Lung (tissue), 12 donors: ENCODE measurements around the gene KCNV2. TPM values are rescaled to one million over a fixed set of nuclear protein-coding genes. Genes with fewer than 3 reads are reported as not detected.

Experiments used
- ATAC-seq: fragments of 200-7000 bp; cut with Tn5 transposase; one replicate; pipeline ENCODE4 v1.9.1; 2020; ENCODE audit warnings: moderate number of reproducible peaks; ENCODE audit not compliant: insufficient read depth, low FRiP score
- DNase-seq, 3 donors: peaks; one replicate each; pipeline ENCODE4 v3.0.0-alpha.2; 2013 to 2017
- H3K27ac ChIP-seq, 2 donors: one replicate each; pipeline ENCODE4 v1.5.1; 2013; ENCODE audit warnings: mild to moderate bottlenecking in 2 of 2, moderate library complexity in 2 of 2, control low read depth in 1 of 2, inconsistent platforms in 1 of 2, low read depth in 1 of 2, low read length in 1 of 2
- H3K27me3 ChIP-seq, 3 donors: one replicate each; pipeline ENCODE4 v1.5.1; 2013; ENCODE audit warnings: low read length in 2 of 3; ENCODE audit not compliant: control insufficient read depth in 3 of 3, insufficient read depth in 3 of 3
- H3K36me3 ChIP-seq, 4 donors: one replicate each; pipeline ENCODE4 v1.5.1; 2013; ENCODE audit warnings: low read length in 4 of 4, mild to moderate bottlenecking in 1 of 4, moderate library complexity in 1 of 4; ENCODE audit not compliant: control insufficient read depth in 4 of 4, insufficient read depth in 4 of 4
- H3K4me1 ChIP-seq, 5 donors: one replicate each; pipeline ENCODE4 v1.5.1; 2013; ENCODE audit warnings: low read length in 5 of 5, mild to moderate bottlenecking in 2 of 5, moderate library complexity in 1 of 5; ENCODE audit not compliant: control insufficient read depth in 5 of 5, insufficient read depth in 5 of 5
- H3K4me3 ChIP-seq: one replicate; pipeline ENCODE4 v1.5.1; 2013; ENCODE audit warnings: mild to moderate bottlenecking, control low read depth, moderate library complexity
- H3K9ac ChIP-seq, 2 donors: one replicate each; pipeline ENCODE4 v1.5.1; 2013; ENCODE audit warnings: low read length in 2 of 2, control low read depth in 1 of 2; ENCODE audit not compliant: insufficient read depth in 1 of 2
- H3K9me3 ChIP-seq, 4 donors: one replicate each; pipeline ENCODE4 v1.5.1; 2013; ENCODE audit warnings: low read length in 3 of 4, mild to moderate bottlenecking in 1 of 4, moderate library complexity in 1 of 4; ENCODE audit not compliant: control insufficient read depth in 4 of 4, insufficient read depth in 3 of 4
- WGBS, 2 donors: extraction: QIAGEN DNeasy Blood & Tissue Kit; methylation state at CpG; one replicate each; pipeline ENCODE4 v1.1.7; 2013; 5-methylcytosine and 5-hydroxymethylcytosine counted together
- polyA plus RNA-seq, 2 donors: library from polyadenylated mRNA; stranded (reverse); fragments of 200-250 nt; gene quantifications; one replicate each; pipeline ENCODE4 v1.2.1, GENCODE V29; 2013
- total RNA-seq, 2 donors: library from RNA; depleted of rRNA in 1 of 2; stranded (reverse); fragments of >200 nt in 1 of 2; gene quantifications; one replicate each; pipeline ENCODE4 v1.2.1, GENCODE V29; 2014 to 2021
- TF ChIP-seq, protein P1 (sequence below): IDR thresholded peaks from 2 replicates; pipeline ENCODE4 v1.5.1; 2012; ENCODE audit warnings: mild to moderate bottlenecking; ENCODE audit errors: control extremely low read depth, extremely low read depth
- donor health status: control.
- donor health status: control.
- donor health status: Bipolar disorder and iron deficiency.
- donor health status: healthy.
- donor health status: DM: yes; HTN: yes; CAD: no.

KCNV2 gene
- total and polyA plus RNA-seq, 4 donors: not detected

DNA sequence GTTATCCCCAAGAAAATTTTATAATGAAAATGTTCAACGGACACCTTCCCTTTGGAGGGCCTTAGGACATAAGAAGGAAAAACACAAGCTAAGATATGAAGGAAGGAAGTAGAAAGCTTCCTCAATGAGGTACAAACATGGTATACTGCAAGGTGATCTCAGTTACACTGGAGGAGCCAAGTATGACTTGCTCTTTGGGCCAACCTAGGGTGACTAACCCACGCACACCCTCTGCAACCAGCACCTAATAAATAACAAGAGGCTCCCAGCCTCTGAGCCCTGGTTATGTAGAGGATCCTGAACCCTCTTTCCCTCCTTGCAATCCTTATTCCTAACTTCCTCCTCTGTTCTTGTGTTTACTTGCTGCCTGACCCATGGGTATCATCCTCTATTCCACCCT lies 38.3 kb upstream of the KCNV2 start:
- Histone ChIP-seq H3K36me3 (no peaks in the 10 kb centered on the region), H3K4me1 (peaks cover 0 to 3% (median 0%) of the 10 kb centered on the region in 5 donors), H3K4me3 (no peak overlapping the region), H3K27ac (no peak overlapping the region), H3K9me3 (no peaks in the 10 kb centered on the region), H3K9ac (no peak overlapping the region), H3K27me3 (no peaks in the 10 kb centered on the region)
- TF ChIP-seq, protein P1, sequence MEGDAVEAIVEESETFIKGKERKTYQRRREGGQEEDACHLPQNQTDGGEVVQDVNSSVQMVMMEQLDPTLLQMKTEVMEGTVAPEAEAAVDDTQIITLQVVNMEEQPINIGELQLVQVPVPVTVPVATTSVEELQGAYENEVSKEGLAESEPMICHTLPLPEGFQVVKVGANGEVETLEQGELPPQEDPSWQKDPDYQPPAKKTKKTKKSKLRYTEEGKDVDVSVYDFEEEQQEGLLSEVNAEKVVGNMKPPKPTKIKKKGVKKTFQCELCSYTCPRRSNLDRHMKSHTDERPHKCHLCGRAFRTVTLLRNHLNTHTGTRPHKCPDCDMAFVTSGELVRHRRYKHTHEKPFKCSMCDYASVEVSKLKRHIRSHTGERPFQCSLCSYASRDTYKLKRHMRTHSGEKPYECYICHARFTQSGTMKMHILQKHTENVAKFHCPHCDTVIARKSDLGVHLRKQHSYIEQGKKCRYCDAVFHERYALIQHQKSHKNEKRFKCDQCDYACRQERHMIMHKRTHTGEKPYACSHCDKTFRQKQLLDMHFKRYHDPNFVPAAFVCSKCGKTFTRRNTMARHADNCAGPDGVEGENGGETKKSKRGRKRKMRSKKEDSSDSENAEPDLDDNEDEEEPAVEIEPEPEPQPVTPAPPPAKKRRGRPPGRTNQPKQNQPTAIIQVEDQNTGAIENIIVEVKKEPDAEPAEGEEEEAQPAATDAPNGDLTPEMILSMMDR: no peak
- no peak for DNase-seq
- 94 to 95% methylated on average over 2 of the region's 2 CpGs for WGBS, 2 donors
- no peak for ATAC-seq

DNA sequence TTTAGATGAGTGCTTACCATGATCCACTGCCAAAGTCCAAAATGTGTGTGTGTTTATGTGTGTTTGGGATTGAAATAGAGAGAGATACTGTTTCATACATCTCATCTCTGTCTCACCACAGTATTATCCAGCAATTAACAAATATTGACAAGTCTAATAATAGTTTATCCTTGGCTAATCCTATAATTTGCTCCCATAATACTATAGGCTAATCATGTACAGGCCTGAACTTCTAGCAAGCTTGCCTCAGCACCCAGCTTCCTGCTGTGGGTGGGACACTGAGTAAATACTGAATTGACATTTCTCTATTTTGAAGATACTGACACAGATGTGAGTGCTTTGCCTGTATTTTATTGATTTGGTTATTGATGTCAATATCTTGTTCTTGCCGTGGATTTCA lies 35.3 kb upstream of the KCNV2 start:
- no peak for DNase-seq
- Histone ChIP-seq H3K27me3 (no peaks in the 10 kb centered on the region), H3K36me3 (no peaks in the 10 kb centered on the region), H3K4me1 (peaks cover 0 to 3% (median 0%) of the 10 kb centered on the region in 5 donors), H3K9me3 (no peaks in the 10 kb centered on the region), H3K4me3 (no peak overlapping the region), H3K9ac (no peak overlapping the region), H3K27ac (no peak overlapping the region)
- WGBS, 2 donors: 89 to 97% methylated on average over 1 of the region's 1 CpG
- ATAC-seq: no peak
- TF ChIP-seq, protein P1: no peak

DNA sequence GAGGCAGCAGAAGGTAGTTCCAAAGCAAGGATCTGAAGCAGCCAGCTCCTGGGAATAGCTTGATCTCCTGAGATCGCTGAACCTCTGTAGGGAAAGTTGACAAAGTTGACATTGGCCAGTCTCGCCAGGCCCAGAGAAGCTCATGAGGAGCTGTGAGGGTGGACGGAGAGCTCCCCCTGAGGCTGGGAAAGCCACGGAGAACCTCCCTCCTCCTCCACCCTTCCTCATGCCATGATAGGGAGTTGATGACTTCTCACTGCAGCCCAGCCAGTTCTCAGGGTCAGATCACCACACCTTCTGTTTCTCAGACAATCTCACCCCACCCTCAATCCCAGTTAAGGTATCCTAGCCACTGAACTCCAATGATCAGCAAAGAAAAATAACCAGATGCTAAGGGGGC lies 30.4 kb upstream of the KCNV2 start:
- Histone ChIP-seq H3K9me3 (no peaks in the 10 kb centered on the region), H3K27ac (no peak overlapping the region), H3K36me3 (no peaks in the 10 kb centered on the region), H3K4me1 (peaks cover 0 to 8% (median 0%) of the 10 kb centered on the region in 5 donors), H3K4me3 (no peak overlapping the region), H3K27me3 (no peaks in the 10 kb centered on the region), H3K9ac (no peak overlapping the region)
- DNase-seq: no peak
- no peak for ATAC-seq
- TF ChIP-seq, protein P1: no peak
- 92 to 96% methylated on average over 4 of the region's 4 CpGs for WGBS, 2 donors

DNA sequence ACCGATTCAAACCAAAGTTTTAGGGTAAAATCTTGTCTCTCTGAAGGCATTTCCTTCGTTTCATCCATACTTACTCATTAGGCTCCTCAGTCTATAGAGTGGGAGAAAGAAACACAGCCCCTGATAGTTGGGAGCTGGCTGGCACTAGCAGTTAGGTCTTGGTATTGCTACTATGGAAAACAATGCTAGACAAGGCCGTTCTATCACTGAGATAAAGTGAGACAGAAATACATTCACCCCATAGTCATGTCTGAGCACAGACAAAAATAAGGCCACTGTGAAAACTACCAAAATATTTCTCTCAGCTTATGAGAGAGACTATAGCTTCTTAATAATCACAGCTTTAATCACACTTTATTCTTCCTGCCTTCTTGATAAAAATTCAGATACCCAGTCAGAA lies 28.7 kb upstream of the KCNV2 start:
- no peak overlapping the region for H3K27ac ChIP-seq
- TF ChIP-seq, protein P1: no peak
- H3K9ac ChIP-seq: no peak overlapping the region

More for the DNA sequence above, 28.7 kb upstream of the KCNV2 start:
- DNase-seq (no peak), ATAC-seq (no peak)
- H3K36me3 ChIP-seq: no peaks in the 10 kb centered on the region
- H3K4me1 ChIP-seq: peaks cover 0 to 8% (median 0%) of the 10 kb centered on the region in 5 donors
- 94 to 97% methylated on average over 3 of the region's 3 CpGs for WGBS, 2 donors
- H3K27me3 ChIP-seq: no peaks in the 10 kb centered on the region
- H3K4me3 ChIP-seq: no peak overlapping the region
- no peaks in the 10 kb centered on the region for H3K9me3 ChIP-seq
